Neural cell (in vitro differentiated cells): ENCODE results near the gene ENPP1. TPM values are rescaled to one million over a fixed set of nuclear protein-coding genes. Genes with fewer than 3 reads are reported as not detected.
"Not testable (repeated sequence)": the region's sequence is repeated elsewhere in the genome, so short reads cannot be mapped to it uniquely, and the experiment has no call there.

ENCODE experiments used
- H2AFZ ChIP-seq: fragments of 200-600, 300-800 bp; sonication (generic), shearing (Covaris generic); 2 replicates; pipeline ENCODE4 v1.6.0; 2014; ENCODE audit warnings: low read depth, mild to moderate bottlenecking, antibody characterized with exemption, low read length, moderate library complexity
- H3F3A ChIP-seq: fragments of 200-600 bp; shearing (Covaris generic); 2 replicates; pipeline ENCODE4 v1.6.1; 2016; ENCODE audit warnings: mild to moderate bottlenecking, moderate library complexity, mixed read lengths, antibody characterized with exemption, low read length; ENCODE audit not compliant: insufficient read depth, poor library complexity, severe bottlenecking
- H3K27ac ChIP-seq: fragments of 200-600, 300-800 bp; sonication (generic), shearing (Covaris generic); 2 replicates; pipeline ENCODE4 v1.5.1; 2014; ENCODE audit warnings: mild to moderate bottlenecking, low read length, moderate library complexity
- H3K27me3 ChIP-seq: fragments of 300-800, 200-600 bp; sonication (generic), shearing (Covaris generic); 2 replicates; pipeline ENCODE4 v1.6.0; 2014; ENCODE audit warnings: mild to moderate bottlenecking, low read depth, low read length, moderate library complexity; ENCODE audit not compliant: insufficient read depth
- H3K36me3 ChIP-seq: fragments of 300-800, 200-600 bp; sonication (generic), shearing (Covaris generic); 2 replicates; pipeline ENCODE4 v1.5.1; 2014; ENCODE audit warnings: mild to moderate bottlenecking, antibody characterized with exemption, low read length, moderate library complexity; ENCODE audit not compliant: insufficient read depth
- H3K4me2 ChIP-seq: fragments of 300-800, 200-600 bp; sonication (generic), shearing (Covaris generic); 2 replicates; pipeline ENCODE4 v1.6.0; 2014; ENCODE audit warnings: mild to moderate bottlenecking, low read length
- H3K4me3 ChIP-seq: fragments of 300-800, 200-600 bp; sonication (generic), shearing (Covaris generic); 2 replicates; pipeline ENCODE4 v1.5.1; 2014; ENCODE audit warnings: mild to moderate bottlenecking, low read length, moderate library complexity
- H3K79me2 ChIP-seq: fragments of 200-600 bp; shearing (Covaris generic); replicated peaks from 2 replicates; pipeline ENCODE4 v1.6.0; 2014; ENCODE audit warnings: mild to moderate bottlenecking, low read length, moderate library complexity; ENCODE audit not compliant: insufficient read depth
- H3K9ac ChIP-seq: fragments of 300-800, 200-600 bp; sonication (generic), shearing (Covaris generic); 2 replicates; pipeline ENCODE4 v1.6.1; 2016; ENCODE audit warnings: mild to moderate bottlenecking, low read length, mixed read lengths
- H3K9me2 ChIP-seq: fragments of 200-600 bp; shearing (Covaris generic); 2 replicates; pipeline ENCODE4 v1.6.1; 2016; ENCODE audit warnings: mild to moderate bottlenecking, low read length, mixed read lengths; ENCODE audit not compliant: insufficient read depth
- H3K9me3 ChIP-seq: fragments of 200-600, 300-800 bp; sonication (generic), shearing (Covaris generic); 2 replicates; pipeline ENCODE4 v1.6.1; 2016; ENCODE audit warnings: mild to moderate bottlenecking, mixed run types, low read length, moderate library complexity, mixed read lengths
- H4K20me1 ChIP-seq: fragments of 200-600 bp; shearing (Covaris generic); 2 replicates; pipeline ENCODE4 v1.6.1; 2016; ENCODE audit warnings: mild to moderate bottlenecking, mixed run types; ENCODE audit not compliant: insufficient read depth
- CTCF ChIP-seq: fragments of 450-650 bp; IDR thresholded peaks from 2 replicates; pipeline ENCODE4 v1.5.1; 2014; ENCODE audit warnings: antibody characterized with exemption, mild to moderate bottlenecking, moderate library complexity; ENCODE audit not compliant: poor library complexity, severe bottlenecking
- EP300 ChIP-seq: fragments of 450-650 bp; conservative IDR thresholded peaks from 2 replicates; pipeline ENCODE4 v1.6.1; 2014; ENCODE audit warnings: antibody characterized with exemption, mild to moderate bottlenecking, moderate library complexity; ENCODE audit not compliant: poor library complexity, severe bottlenecking
- EZH2 ChIP-seq: fragments of 200-600, 300-800 bp; shearing (Covaris generic), sonication (generic); IDR thresholded peaks from 2 replicates; pipeline ENCODE4 v1.6.1; 2014; ENCODE audit warnings: antibody characterized with exemption, low read length, borderline replicate concordance, mild to moderate bottlenecking; ENCODE audit not compliant: insufficient read depth, poor library complexity, severe bottlenecking
- MXI1 ChIP-seq: fragments of 450-650 bp; conservative IDR thresholded peaks from 2 replicates; pipeline ENCODE4 v1.6.1; 2014; ENCODE audit warnings: antibody characterized with exemption, mild to moderate bottlenecking; ENCODE audit not compliant: poor library complexity, severe bottlenecking
- POLR2AphosphoS5 ChIP-seq: IDR thresholded peaks from 2 replicates; pipeline ENCODE4 v1.6.1; 2012
- RAD21 ChIP-seq: fragments of 450-650 bp; conservative IDR thresholded peaks from 2 replicates; pipeline ENCODE4 v1.6.1; 2014; ENCODE audit warnings: antibody characterized with exemption, mild to moderate bottlenecking, moderate library complexity
- REST ChIP-seq: IDR thresholded peaks from 2 replicates; pipeline ENCODE4 v1.6.1; 2012; ENCODE audit warnings: borderline replicate concordance
- SMC3 ChIP-seq: fragments of 450-650 bp; conservative IDR thresholded peaks from 2 replicates; pipeline ENCODE4 v1.6.1; 2014; ENCODE audit warnings: antibody characterized with exemption, mild to moderate bottlenecking, moderate library complexity; ENCODE audit not compliant: poor library complexity
- TAF1 ChIP-seq: IDR thresholded peaks from 2 replicates; pipeline ENCODE4 v1.6.1; 2012; ENCODE audit warnings: low read depth
- polyA plus RNA-seq: library from polyadenylated mRNA; depleted of rRNA; stranded (reverse); fragments of >200 nt; gene quantifications from 2 replicates; pipeline ENCODE4 v1.2.3, GENCODE V29; 2014

The ENPP1 gene
- polyA plus RNA-seq, 1 donor from 2014 or later: not detected

GRCh38 chr6:131858765-131859415 is 51.1 kb downstream of the ENPP1 start:
- no peaks in the 10 kb centered on the region for H4K20me1 ChIP-seq
- no peaks in the 10 kb centered on the region for H3F3A ChIP-seq
- H3K36me3 ChIP-seq: no peaks in the 10 kb centered on the region
- no peak overlapping the region for H3K4me3 ChIP-seq
- H3K9ac ChIP-seq: no peak overlapping the region
- no peaks in the 10 kb centered on the region for H3K9me2 ChIP-seq
- no peak overlapping the region for H2AFZ ChIP-seq
- H3K27me3 ChIP-seq: no peaks in the 10 kb centered on the region
- no peak for TF ChIP-seq MXI1
- TF ChIP-seq CTCF: no peak
- TF ChIP-seq TAF1: no peak
- no peak for TF ChIP-seq REST
- TF ChIP-seq RAD21: no peak
- no peak for TF ChIP-seq EP300
- TF ChIP-seq EZH2: no peak
- TF ChIP-seq SMC3: no peak
- TF ChIP-seq POLR2AphosphoS5: no peak
- H3K4me2 ChIP-seq: no peak overlapping the region
- no peak overlapping the region for H3K27ac ChIP-seq
- no peaks in the 10 kb centered on the region for H3K9me3 ChIP-seq
- no peaks in the 10 kb centered on the region for H3K79me2 ChIP-seq

- not testable (repeated sequence) for H3K27me3 ChIP-seq, H3K36me3 ChIP-seq, H3K9me3 ChIP-seq, H3K79me2 ChIP-seq, H3K27ac ChIP-seq, H3K9ac ChIP-seq, H4K20me1 ChIP-seq, H2AFZ ChIP-seq, H3K9me2 ChIP-seq, H3K4me2 ChIP-seq, H3K4me3 ChIP-seq, H3F3A ChIP-seq
These were observed 51.8 kb downstream of the ENPP1 start for GRCh38 chr6:131859658-131860057.

GRCh38 chr6:131861381-131861780 is 53.6 kb downstream of the ENPP1 start:
- no peak overlapping the region for H3K9ac ChIP-seq
- H4K20me1 ChIP-seq: no peaks in the 10 kb centered on the region
- H3K9me2 ChIP-seq: no peaks in the 10 kb centered on the region
- no peaks in the 10 kb centered on the region for H3K36me3 ChIP-seq
- no peak overlapping the region for H2AFZ ChIP-seq
- H3K9me3 ChIP-seq: no peaks in the 10 kb centered on the region
- TF ChIP-seq REST: no peak
- no peak for TF ChIP-seq MXI1
- no peak for TF ChIP-seq RAD21
- no peak for TF ChIP-seq EZH2
- no peak for TF ChIP-seq CTCF
- TF ChIP-seq TAF1: no peak
- no peak for TF ChIP-seq EP300
- TF ChIP-seq SMC3: no peak
- TF ChIP-seq POLR2AphosphoS5: no peak
- H3K4me2 ChIP-seq: no peak overlapping the region
- no peaks in the 10 kb centered on the region for H3K79me2 ChIP-seq
- H3K4me3 ChIP-seq: no peak overlapping the region
- no peak overlapping the region for H3K27ac ChIP-seq
- H3F3A ChIP-seq: no peaks in the 10 kb centered on the region
- H3K27me3 ChIP-seq: no peaks in the 10 kb centered on the region
